H9 (cell line): ENCODE results near the gene COA6. TPM values are rescaled to one million over a fixed set of nuclear protein-coding genes. Genes with fewer than 3 reads are reported as not detected.

Experiments
- DNase-seq: peaks from one replicate; pipeline ENCODE4 v3.0.0-alpha.2; 2017
- H2AFZ ChIP-seq: one replicate; pipeline ENCODE4 v1.6.1; 2013; ENCODE audit warnings: mild to moderate bottlenecking, low read length, control low read depth, moderate library complexity
- H2AK5ac ChIP-seq: 2 replicates; pipeline ENCODE4 v1.6.1; 2013; ENCODE audit warnings: low read length, control low read depth, mixed read lengths; ENCODE audit not compliant: insufficient read length
- H2BK120ac ChIP-seq: one replicate; pipeline ENCODE4 v1.6.1; 2013; ENCODE audit warnings: low read depth, mild to moderate bottlenecking, low read length, control low read depth, inconsistent platforms; ENCODE audit not compliant: poor library complexity, severe bottlenecking
- H2BK12ac ChIP-seq: 2 replicates; pipeline ENCODE4 v1.6.1; 2013; ENCODE audit warnings: low read length, control low read depth, mixed read lengths, low read depth; ENCODE audit not compliant: insufficient read length
- H2BK15ac ChIP-seq: 2 replicates; pipeline ENCODE4 v1.6.1; 2013; ENCODE audit warnings: low read depth, low read length, control low read depth
- H2BK20ac ChIP-seq: one replicate; pipeline ENCODE4 v1.6.1; 2013; ENCODE audit warnings: low read depth, mild to moderate bottlenecking, low read length, control low read depth, inconsistent platforms; ENCODE audit not compliant: poor library complexity, severe bottlenecking
- H2BK5ac ChIP-seq: 2 replicates; pipeline ENCODE4 v1.6.1; 2013; ENCODE audit warnings: low read length, control low read depth, mixed read lengths; ENCODE audit not compliant: insufficient read length
- H3K14ac ChIP-seq: 2 replicates; pipeline ENCODE4 v1.6.1; 2013; ENCODE audit warnings: low read length, control low read depth; ENCODE audit not compliant: insufficient read depth
- H3K18ac ChIP-seq: 2 replicates; pipeline ENCODE4 v1.6.1; 2013; ENCODE audit warnings: low read depth, mild to moderate bottlenecking, mixed read lengths, low read length, control low read depth; ENCODE audit not compliant: insufficient read length
- H3K23ac ChIP-seq: 2 replicates; pipeline ENCODE4 v1.6.1; 2013; ENCODE audit warnings: low read length, control low read depth, mixed read lengths, low read depth; ENCODE audit not compliant: insufficient read length
- H3K23me2 ChIP-seq: 2 replicates; pipeline ENCODE4 v1.6.1; 2013; ENCODE audit warnings: low read depth, mild to moderate bottlenecking, mixed read lengths, low read length, control low read depth; ENCODE audit not compliant: insufficient read length, poor library complexity, severe bottlenecking
- H3K27ac ChIP-seq: 2 replicates; pipeline ENCODE4 v1.5.1; 2013; ENCODE audit warnings: low read length, control low read depth, mixed read lengths, low read depth; ENCODE audit not compliant: insufficient read length
- H3K27me3 ChIP-seq: 2 replicates; pipeline ENCODE4 v1.6.1; 2013; ENCODE audit warnings: low read length, control low read depth, inconsistent platforms; ENCODE audit not compliant: insufficient read depth
- H3K4ac ChIP-seq: 2 replicates; pipeline ENCODE4 v1.6.1; 2013; ENCODE audit warnings: low read depth, mild to moderate bottlenecking, control low read depth, inconsistent platforms, low read length, moderate library complexity
- H3K4me1 ChIP-seq: 2 replicates; pipeline ENCODE4 v1.6.1; 2013; ENCODE audit warnings: low read length, control low read depth, inconsistent platforms; ENCODE audit not compliant: insufficient read depth
- H3K4me2 ChIP-seq: 2 replicates; pipeline ENCODE4 v1.6.1; 2013; ENCODE audit warnings: low read length, control low read depth, mixed read lengths; ENCODE audit not compliant: insufficient read length, insufficient read depth
- H3K56ac ChIP-seq: 2 replicates; pipeline ENCODE4 v1.6.1; 2013; ENCODE audit warnings: low read depth, mild to moderate bottlenecking, mixed read lengths, low read length, control low read depth; ENCODE audit not compliant: insufficient read length
- H3K79me1 ChIP-seq: 2 replicates; pipeline ENCODE4 v1.6.1; 2013; ENCODE audit warnings: low read depth, mild to moderate bottlenecking, moderate library complexity, low read length, control low read depth, inconsistent platforms; ENCODE audit not compliant: insufficient read depth, poor library complexity, severe bottlenecking
- H3K79me2 ChIP-seq: 2 replicates; pipeline ENCODE4 v1.6.1; 2013; ENCODE audit warnings: low read length, control low read depth, inconsistent platforms; ENCODE audit not compliant: insufficient read depth
- H3K9ac ChIP-seq: 2 replicates; pipeline ENCODE4 v1.6.1; 2013; ENCODE audit warnings: low read length, control low read depth, mixed read lengths; ENCODE audit not compliant: insufficient read length; ENCODE audit errors: extremely low read depth
- H3K9me3 ChIP-seq: one replicate; pipeline ENCODE4 v1.6.1; 2013; ENCODE audit warnings: low read depth, low read length, inconsistent platforms; ENCODE audit not compliant: control insufficient read depth
- H3T11ph ChIP-seq: one replicate; pipeline ENCODE4 v1.6.1; 2013; ENCODE audit warnings: mild to moderate bottlenecking, low read length, control low read depth, inconsistent platforms
- H4K20me1 ChIP-seq: one replicate; pipeline ENCODE4 v1.6.1; 2013; ENCODE audit not compliant: control insufficient read depth, insufficient read length, insufficient read depth
- H4K5ac ChIP-seq: 2 replicates; pipeline ENCODE4 v1.6.1; 2013; ENCODE audit warnings: low read depth, mild to moderate bottlenecking, mixed read lengths, low read length, control low read depth; ENCODE audit not compliant: insufficient read length
- H4K8ac ChIP-seq: replicated peaks from 2 replicates; pipeline ENCODE4 v1.6.1; 2013; ENCODE audit warnings: low read length, control low read depth, mixed read lengths, low read depth; ENCODE audit not compliant: insufficient read length
- H4K91ac ChIP-seq: 2 replicates; pipeline ENCODE4 v1.6.1; 2013; ENCODE audit warnings: low read depth, mild to moderate bottlenecking, moderate library complexity, mixed read lengths, low read length, control low read depth; ENCODE audit not compliant: insufficient read length
- H3K27ac Mint-ChIP-seq, 3 experiments: 2 replicates in 2 of 3; 3 replicates in 1 of 3; pipeline ENCODE4 v1.8.0; 2020 to 2021; ENCODE audit warnings: mixed read lengths in 3 of 3, mild to moderate bottlenecking in 1 of 3, moderate library complexity in 1 of 3
- H3K27me3 Mint-ChIP-seq: 2 replicates; pipeline ENCODE4 v1.8.0; 2021; ENCODE audit warnings: low read depth, mild to moderate bottlenecking, moderate library complexity, mixed read lengths
- H3K36me3 Mint-ChIP-seq, 3 experiments: 2 replicates in 2 of 3; 3 replicates in 1 of 3; pipeline ENCODE4 v1.8.0; 2020 to 2021; ENCODE audit warnings: low read depth in 3 of 3, mixed read lengths in 3 of 3; ENCODE audit not compliant: insufficient read depth in 1 of 3
- H3K4me1 Mint-ChIP-seq, 2 experiments: 2 replicates each; pipeline ENCODE4 v1.8.0; 2020; ENCODE audit warnings: mixed read lengths in 2 of 2
- H3K4me3 Mint-ChIP-seq, 2 experiments: 2 replicates in 1 of 2; 3 replicates in 1 of 2; pipeline ENCODE4 v1.8.0; 2020 to 2021; ENCODE audit warnings: mild to moderate bottlenecking in 2 of 2, mixed read lengths in 2 of 2, moderate library complexity in 1 of 2
- H3K9me3 Mint-ChIP-seq, 2 experiments: 2 replicates in 1 of 2; 3 replicates in 1 of 2; pipeline ENCODE4 v1.8.0; 2020; ENCODE audit warnings: mild to moderate bottlenecking in 2 of 2, mixed read lengths in 2 of 2, moderate library complexity in 1 of 2
- whole genome bisulfite sequencing: extraction: QIAGEN DNeasy Blood & Tissue Kit; methylation state at CpG from one replicate; pipeline ENCODE4 v1.1.7; 2013; ENCODE audit warnings: missing lambda C conversion rate, low lambda C conversion rate, mixed read lengths; ENCODE audit not compliant: insufficient read length; ENCODE audit errors: extremely low coverage; 5-methylcytosine and 5-hydroxymethylcytosine counted together
- total RNA-seq: library from RNA; stranded (reverse); gene quantifications from 2 replicates; pipeline ENCODE4 v1.2.1, GENCODE V29; 2021
- TF ChIP-seq, protein P1 (sequence below): fragments of 200-600 bp; sonication (generic); conservative IDR thresholded peaks from 3 replicates; pipeline ENCODE4 v1.8.0; 2021; ENCODE audit warnings: antibody characterized with exemption, mild to moderate bottlenecking

Gene COA6
- total RNA-seq, 1 experiment from 2014 or later, result 42.3 TPM

DNA sequence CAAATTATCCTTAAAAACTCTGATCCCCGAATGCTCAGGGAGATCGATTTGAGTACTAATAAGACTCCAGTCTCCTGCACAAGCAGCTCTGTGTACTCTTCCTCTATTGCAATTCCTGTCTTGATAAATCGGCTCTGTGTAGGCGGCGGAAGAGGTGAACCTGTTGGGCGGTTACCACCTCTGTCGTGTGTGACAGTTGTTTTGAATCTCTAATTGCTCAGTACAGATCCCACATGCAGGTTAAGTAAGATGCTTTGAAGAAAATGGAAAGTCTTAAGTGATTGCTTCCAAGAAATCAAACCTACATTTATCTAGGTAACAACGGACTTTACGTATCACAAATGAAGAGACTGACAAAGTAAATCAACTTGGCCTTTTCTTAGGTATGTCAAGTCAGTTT, 35.5 kb downstream of the COA6 start:
- peak overlapping the region in 1 of 3 experiments; percentile 7; a peak in 1 of 7 replicates for H3K27ac Mint-ChIP-seq

More for the DNA sequence above, 35.5 kb downstream of the COA6 start:
- Histone ChIP-seq H3K9ac (no peak overlapping the region), H3K27me3 (no peaks in the 10 kb centered on the region), H3K4me2 (no peak overlapping the region), H3K79me1 (no peaks in the 10 kb centered on the region), H2AFZ (no peak overlapping the region), H3K23me2 (no peaks in the 10 kb centered on the region), H3K4me1 (no peaks in the 10 kb centered on the region), H3K4ac (no peak overlapping the region), H2BK15ac (no peak overlapping the region), H2BK20ac (no peak overlapping the region), H3K18ac (no peak overlapping the region), H2BK12ac (no peak overlapping the region), H3K56ac (no peak overlapping the region), H3K9me3 (no peaks in the 10 kb centered on the region), H3K23ac (no peak overlapping the region), H3K27ac (no peak overlapping the region), H3K14ac (no peak overlapping the region), H4K5ac (no peak overlapping the region), H2BK120ac (no peak overlapping the region), H2AK5ac (no peak overlapping the region), H3K79me2 (no peaks in the 10 kb centered on the region), H3T11ph (no peak overlapping the region), H4K8ac (no peak overlapping the region), H4K20me1 (no peaks in the 10 kb centered on the region), H4K91ac (no peak overlapping the region), H2BK5ac (no peak overlapping the region)
- Mint-ChIP-seq H3K36me3 (peaks cover under 1 to 29% (median 17%) of the 10 kb centered on the region in 3 experiments; a peak in 5 of 7 replicates), H3K4me3 (no peak overlapping the region), H3K4me1 (peaks cover 2 to 3% of the 10 kb centered on the region in 2 experiments; a peak in 2 of 4 replicates), H3K9me3 (no peaks in the 10 kb centered on the region), H3K27me3 (no peaks in the 10 kb centered on the region)
- no peak for DNase-seq
- TF ChIP-seq, protein P1, sequence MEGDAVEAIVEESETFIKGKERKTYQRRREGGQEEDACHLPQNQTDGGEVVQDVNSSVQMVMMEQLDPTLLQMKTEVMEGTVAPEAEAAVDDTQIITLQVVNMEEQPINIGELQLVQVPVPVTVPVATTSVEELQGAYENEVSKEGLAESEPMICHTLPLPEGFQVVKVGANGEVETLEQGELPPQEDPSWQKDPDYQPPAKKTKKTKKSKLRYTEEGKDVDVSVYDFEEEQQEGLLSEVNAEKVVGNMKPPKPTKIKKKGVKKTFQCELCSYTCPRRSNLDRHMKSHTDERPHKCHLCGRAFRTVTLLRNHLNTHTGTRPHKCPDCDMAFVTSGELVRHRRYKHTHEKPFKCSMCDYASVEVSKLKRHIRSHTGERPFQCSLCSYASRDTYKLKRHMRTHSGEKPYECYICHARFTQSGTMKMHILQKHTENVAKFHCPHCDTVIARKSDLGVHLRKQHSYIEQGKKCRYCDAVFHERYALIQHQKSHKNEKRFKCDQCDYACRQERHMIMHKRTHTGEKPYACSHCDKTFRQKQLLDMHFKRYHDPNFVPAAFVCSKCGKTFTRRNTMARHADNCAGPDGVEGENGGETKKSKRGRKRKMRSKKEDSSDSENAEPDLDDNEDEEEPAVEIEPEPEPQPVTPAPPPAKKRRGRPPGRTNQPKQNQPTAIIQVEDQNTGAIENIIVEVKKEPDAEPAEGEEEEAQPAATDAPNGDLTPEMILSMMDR, result no peak
- WGBS, result no CpG with 5 or more reads among the region's 9 CpGs
